GM12873 (cell line): ENCODE measurements around the gene C9orf50.

Experiments used
- CTCF ChIP-seq: IDR thresholded peaks from 2 replicates; pipeline ENCODE4 v1.5.1; 2012; ENCODE audit warnings: low read depth, mild to moderate bottlenecking, moderate library complexity, low read length, control low read depth; ENCODE audit not compliant: insufficient read depth; ENCODE audit errors: missing control alignments

The C9orf50 gene

DNA sequence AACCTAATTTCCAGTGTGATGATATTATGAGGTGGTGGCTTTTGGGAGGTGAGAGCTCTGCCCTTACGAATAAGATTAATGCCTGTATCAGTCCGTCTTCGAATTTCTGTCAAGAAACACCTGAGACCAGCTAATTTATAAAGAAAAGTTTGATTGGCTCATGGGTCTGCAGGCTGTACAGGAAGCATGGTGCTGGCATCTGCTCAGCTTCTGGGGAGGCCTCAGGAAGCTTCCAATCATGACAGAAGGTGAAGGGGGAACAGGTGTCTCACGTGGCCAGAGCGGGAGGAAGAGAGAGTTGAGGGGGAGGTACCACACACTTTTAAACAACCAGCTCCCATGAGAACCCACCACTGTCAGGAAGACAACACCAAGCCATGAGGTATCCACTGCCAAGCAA lies 46.9 kb downstream of the C9orf50 start:
- no peak for TF ChIP-seq CTCF

DNA sequence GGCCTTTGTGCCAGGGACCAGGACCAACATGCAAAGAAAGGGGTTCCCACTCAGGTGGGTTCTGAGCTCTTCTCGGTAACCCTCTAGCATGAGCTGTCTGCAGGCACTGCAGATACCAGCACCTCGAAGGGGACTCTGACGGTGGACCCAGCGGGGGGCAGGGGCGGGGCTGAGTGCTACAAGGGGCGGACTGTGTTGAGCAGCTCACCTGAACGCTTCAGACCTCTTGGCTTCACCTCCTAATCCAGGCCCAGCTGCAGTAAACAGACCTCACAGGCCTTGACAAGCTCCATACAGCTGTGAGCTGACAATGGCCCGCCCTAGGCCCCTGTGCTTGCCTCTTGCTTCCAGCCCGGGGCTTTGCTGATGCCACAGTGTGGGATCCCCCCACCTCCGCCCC lies 48.4 kb downstream of the C9orf50 start:
- no peak for TF ChIP-seq CTCF

DNA sequence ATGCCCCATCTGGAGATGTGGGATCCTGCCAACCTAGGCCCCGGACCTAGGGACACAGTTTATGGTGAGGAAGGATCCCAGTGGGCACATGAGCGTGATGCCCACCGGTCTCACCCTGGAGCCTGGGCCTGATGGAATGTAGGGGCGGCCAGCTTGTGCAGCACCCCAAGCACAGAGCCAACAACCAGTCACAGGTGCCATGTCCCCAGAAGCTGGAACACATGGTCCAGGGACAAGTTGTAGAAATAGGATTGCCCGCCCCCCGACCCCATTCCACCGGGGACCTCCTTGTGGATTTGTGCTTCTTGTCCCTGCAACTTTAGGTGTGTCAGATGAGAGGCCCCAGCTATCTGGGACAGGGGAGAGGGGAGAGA lies 48.9 kb downstream of the C9orf50 start:
- no peak for TF ChIP-seq CTCF

- TF ChIP-seq CTCF, result no peak
Observed at GRCh38 chr9:129571298-129572051, 49.4 kb downstream of the C9orf50 start.

DNA sequence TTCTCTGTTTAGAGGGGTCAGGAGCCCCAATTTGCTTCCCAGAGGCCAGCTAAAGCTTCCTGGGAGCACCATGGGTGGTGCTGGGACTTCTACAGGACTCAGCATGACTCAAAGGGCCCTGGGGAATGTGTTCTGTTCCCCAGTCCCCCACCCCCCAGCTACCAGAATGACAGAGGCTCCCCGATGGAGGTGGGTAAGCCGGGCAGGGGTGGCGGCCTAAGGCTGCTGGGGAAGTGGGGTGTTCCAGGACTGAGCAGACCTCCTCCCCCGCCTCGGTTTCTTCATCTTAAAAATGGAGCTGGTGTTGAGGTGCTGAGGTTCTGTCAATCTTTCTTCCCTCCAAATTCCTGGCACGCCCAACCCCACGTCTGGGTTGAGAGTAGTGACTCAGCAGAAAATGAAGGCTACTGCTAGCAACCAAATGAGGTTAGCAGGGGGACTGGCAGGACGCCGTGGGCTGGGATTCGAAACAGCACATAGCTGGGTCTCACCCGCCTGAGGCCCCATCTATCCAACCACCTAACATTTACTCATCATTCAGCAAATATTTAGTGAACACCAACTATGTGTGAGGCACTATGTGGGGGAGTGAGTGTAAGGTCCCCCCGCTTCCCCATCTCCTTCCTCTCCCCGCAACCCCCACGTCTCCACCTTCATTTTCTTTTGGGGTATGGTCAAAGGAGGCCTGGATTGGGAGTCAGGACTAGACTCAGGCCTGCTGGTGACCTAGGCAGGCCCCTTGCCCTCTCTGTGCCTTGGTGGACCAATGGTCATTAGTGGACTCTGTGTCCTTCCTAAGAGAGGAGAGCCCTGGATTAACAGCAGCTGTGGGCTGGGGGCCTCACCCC lies 50.2 kb downstream of the C9orf50 start:
- no peak for TF ChIP-seq CTCF

DNA sequence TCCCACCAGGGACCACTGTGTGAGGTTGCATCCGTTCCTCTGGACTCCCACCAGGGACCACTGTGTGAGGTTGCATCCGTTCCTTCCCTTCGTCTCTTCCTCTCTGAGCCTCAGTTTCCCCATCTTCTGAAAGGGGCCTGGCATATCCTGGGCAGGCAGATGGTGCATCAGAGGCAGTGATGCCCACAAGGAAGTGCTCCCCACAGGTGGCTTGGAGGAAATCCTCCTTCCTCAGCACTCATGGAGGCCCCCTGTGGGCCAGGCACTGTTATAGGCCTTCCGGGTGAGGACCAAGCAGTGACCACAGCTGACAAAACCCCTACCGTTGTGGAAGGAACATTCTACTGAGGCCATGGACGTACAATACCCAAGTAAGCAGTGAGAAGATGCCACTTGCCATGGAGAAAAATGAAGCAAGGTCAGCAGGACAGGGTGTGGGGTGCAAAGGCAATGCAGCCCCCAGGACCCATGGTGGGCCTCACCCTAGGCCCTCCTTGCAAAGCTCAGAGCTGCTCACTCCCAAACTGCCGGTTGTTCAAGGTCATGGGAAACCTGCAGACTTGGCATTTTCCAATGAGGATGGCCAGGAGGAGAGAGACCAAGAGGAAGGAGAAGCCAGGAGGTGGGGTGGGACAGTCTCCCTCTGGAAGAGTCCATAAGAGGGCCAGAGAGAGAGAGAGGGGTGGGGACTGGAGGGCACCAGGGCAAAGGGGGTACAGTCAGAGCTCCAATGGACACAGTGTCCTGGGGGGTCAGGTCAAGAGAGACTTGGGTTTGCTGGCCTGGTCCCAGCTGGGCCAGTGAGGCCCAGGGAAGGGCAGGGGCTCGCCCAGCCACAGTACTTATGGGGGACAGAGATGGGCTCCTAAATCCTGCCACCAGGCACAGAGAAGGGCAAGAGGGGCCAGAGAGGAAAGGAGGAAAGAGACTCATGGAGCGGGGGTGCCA lies 51.1 kb downstream of the C9orf50 start:
- TF ChIP-seq CTCF, result peak; percentile 47
